C4-2B (cell line): ENCODE measurements around the gene SLC9B2.

Experiments used
- H3K27ac ChIP-seq: fragments of 450-650 bp; 2 replicates; pipeline ENCODE4 v1.5.1; 2017
- ZFX ChIP-seq: fragments of 450-650 bp; IDR thresholded peaks from 2 replicates; pipeline ENCODE4 v1.6.1; 2017
- TF ChIP-seq, protein P1 (sequence below): fragments of 450-650 bp; conservative IDR thresholded peaks from 2 replicates; pipeline ENCODE4 v1.5.1; 2017; ENCODE audit warnings: mild to moderate bottlenecking

SLC9B2 gene, protein sequence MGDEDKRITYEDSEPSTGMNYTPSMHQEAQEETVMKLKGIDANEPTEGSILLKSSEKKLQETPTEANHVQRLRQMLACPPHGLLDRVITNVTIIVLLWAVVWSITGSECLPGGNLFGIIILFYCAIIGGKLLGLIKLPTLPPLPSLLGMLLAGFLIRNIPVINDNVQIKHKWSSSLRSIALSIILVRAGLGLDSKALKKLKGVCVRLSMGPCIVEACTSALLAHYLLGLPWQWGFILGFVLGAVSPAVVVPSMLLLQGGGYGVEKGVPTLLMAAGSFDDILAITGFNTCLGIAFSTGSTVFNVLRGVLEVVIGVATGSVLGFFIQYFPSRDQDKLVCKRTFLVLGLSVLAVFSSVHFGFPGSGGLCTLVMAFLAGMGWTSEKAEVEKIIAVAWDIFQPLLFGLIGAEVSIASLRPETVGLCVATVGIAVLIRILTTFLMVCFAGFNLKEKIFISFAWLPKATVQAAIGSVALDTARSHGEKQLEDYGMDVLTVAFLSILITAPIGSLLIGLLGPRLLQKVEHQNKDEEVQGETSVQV

DNA sequence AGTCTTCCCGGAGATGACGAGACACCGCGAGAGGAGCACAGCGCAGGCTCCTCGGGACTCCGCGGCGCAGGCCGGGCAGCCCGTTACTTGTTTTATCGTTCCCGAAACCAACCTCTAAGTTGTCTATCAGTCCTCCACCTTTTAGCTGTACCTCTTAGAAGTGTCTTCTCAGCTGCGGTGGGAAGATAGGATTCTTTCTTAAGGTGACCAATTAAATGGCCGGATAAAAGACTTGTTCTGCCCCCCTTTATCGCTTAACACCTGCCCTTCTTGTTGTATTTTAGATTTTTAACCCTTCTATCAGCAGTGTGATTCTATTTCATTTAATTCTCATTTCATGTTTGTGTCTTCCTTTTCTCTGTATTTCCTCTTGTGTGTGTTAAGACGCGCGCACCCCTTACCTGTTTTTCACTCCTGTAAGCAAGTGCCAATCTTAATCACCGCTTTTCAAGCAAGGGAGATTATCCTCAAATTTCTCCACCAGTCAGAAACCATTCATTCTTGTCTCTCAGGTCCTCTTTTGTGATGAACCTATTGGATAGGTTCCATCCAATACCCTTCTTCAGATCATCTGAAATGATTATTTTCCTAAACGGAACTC is at the start of gene SLC9B2:
TSS of gene SLC9B2 (minus strand) at position 15 of the 601 bp plus-strand sequence. CDS start 9,211 bp downstream, outside the sequence.
- H3K27ac ChIP-seq, result peak within 1 kb of the TSS; percentile 76
- TF ChIP-seq, protein P1, sequence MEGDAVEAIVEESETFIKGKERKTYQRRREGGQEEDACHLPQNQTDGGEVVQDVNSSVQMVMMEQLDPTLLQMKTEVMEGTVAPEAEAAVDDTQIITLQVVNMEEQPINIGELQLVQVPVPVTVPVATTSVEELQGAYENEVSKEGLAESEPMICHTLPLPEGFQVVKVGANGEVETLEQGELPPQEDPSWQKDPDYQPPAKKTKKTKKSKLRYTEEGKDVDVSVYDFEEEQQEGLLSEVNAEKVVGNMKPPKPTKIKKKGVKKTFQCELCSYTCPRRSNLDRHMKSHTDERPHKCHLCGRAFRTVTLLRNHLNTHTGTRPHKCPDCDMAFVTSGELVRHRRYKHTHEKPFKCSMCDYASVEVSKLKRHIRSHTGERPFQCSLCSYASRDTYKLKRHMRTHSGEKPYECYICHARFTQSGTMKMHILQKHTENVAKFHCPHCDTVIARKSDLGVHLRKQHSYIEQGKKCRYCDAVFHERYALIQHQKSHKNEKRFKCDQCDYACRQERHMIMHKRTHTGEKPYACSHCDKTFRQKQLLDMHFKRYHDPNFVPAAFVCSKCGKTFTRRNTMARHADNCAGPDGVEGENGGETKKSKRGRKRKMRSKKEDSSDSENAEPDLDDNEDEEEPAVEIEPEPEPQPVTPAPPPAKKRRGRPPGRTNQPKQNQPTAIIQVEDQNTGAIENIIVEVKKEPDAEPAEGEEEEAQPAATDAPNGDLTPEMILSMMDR, result no peak
- TF ChIP-seq ZFX, result no peak; the same call in 1 of the 2 replicates

DNA sequence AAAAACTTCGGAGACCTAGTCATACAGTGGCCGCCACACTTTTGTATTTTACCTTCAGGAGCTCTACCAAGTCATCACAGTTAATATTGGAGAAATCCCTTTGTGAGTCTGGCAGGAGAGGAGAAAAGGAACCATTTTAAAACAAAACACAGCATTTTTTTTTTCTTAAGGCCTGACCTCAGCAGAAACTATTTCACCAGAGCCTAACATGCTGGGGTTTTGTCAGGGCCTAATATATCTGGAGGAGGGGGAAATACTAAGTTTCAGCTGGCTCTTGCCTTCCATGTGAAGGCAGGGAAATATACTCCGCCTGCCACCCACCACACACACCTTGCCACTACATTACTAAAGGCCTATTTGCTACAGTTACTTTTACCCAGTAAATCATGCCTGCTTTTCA is 49.6 kb upstream of the SLC9B2 start:
- no peak for TF ChIP-seq ZFX
- TF ChIP-seq, protein P1, result no peak

DNA sequence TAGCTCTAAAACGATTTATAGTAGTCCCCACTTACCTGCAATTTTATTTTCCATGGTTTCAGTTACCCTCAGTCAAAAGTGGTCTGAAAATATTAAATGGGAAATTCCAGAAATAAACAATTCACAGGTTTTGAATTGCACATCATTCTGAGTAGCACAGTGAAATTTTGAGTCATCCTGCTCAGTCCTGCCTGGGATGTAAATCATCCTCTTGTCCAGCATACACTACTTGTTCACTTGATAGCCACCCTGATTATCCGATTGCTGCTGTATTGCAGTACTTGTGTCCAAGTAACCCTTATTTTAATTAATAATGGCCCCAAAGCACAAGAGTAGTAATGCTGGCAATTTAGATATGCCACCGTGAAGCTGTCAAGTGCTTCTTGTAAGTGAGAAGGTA is 46.6 kb upstream of the SLC9B2 start:
- TF ChIP-seq, protein P1, result no peak
- TF ChIP-seq ZFX, result no peak
- H3K27ac ChIP-seq, result no peak overlapping the region

More for the DNA sequence above, 49.6 kb upstream of the SLC9B2 start:
- no peak overlapping the region for H3K27ac ChIP-seq

DNA sequence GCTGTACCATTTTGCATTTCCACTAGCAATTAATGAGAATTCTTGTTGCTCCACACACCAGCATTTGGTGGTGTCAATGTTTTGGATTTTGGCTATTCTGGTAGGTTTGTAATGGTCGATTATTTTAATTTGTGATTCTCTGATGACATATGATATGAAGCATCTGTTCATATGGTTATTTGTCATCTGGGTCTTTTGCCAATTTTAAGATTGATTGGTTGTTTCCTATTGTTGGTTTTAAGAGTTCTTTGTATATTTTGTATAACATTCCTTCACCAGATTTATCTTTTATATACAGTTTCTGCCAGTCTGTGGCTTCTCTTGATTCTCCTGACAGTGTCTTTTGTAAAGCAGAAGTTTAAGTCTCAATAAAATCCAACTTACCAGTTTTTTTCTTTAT is 41.6 kb upstream of the SLC9B2 start:
- H3K27ac ChIP-seq, result no peak overlapping the region
- TF ChIP-seq ZFX, result no peak
- TF ChIP-seq, protein P1, result no peak

DNA sequence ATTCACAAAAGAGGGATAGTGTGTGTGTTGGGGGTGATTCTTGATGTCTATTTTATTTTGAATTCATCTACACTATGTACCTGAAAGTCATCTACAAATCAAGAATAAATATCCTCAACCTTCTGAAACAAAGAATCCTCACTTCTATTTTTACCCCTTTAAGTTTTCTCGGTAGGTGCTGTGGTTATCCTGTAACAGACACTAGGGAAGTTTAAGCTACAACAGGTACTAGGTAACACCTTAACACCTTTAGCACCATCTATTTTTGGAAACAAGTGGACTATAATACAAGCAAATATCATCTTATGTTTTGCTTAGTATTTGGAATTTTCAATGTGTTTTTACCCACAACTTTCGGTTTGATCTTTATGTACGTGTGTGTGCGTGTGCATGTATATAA is 35.0 kb upstream of the SLC9B2 start:
- TF ChIP-seq ZFX, result no peak
- TF ChIP-seq, protein P1, result no peak

DNA sequence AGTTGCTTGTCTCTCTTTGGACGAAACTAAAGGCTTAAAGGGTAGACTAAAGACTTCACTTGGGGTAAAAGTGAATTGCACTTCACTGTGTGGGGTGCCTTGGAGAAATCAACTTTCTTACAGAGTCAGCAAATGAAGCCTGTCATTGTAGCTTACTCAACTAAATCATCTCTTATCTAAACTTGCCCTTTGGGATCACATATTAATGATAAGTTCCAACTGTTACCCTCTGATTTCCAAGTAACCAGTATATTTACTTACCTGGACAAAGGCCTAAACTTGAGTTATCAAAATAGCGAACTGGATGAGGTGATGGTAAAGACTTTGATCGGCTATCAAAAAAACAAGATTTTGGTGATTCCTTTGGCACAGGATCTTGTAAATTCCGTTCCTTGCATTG is 32.0 kb upstream of the SLC9B2 start:
- no peak overlapping the region for H3K27ac ChIP-seq
- TF ChIP-seq, protein P1, result no peak
- TF ChIP-seq ZFX, result no peak

More for the DNA sequence above, 35.0 kb upstream of the SLC9B2 start:
- no peak overlapping the region for H3K27ac ChIP-seq
